GM19395 (cell line): ENCODE measurements around the gene PCDHA9.
"Not testable (repeated sequence)": the region's sequence is repeated elsewhere in the genome, so short reads cannot be mapped to it uniquely, and the experiment has no call there.

ENCODE experiments used
- ATAC-seq: cut with Tn5 transposase; IDR thresholded peaks from one replicate; pipeline ENCODE4 v1.9.1; 2021; ENCODE audit warnings: mild to moderate bottlenecking, moderate library complexity; ENCODE audit not compliant: unreplicated experiment

Gene PCDHA9

DNA sequence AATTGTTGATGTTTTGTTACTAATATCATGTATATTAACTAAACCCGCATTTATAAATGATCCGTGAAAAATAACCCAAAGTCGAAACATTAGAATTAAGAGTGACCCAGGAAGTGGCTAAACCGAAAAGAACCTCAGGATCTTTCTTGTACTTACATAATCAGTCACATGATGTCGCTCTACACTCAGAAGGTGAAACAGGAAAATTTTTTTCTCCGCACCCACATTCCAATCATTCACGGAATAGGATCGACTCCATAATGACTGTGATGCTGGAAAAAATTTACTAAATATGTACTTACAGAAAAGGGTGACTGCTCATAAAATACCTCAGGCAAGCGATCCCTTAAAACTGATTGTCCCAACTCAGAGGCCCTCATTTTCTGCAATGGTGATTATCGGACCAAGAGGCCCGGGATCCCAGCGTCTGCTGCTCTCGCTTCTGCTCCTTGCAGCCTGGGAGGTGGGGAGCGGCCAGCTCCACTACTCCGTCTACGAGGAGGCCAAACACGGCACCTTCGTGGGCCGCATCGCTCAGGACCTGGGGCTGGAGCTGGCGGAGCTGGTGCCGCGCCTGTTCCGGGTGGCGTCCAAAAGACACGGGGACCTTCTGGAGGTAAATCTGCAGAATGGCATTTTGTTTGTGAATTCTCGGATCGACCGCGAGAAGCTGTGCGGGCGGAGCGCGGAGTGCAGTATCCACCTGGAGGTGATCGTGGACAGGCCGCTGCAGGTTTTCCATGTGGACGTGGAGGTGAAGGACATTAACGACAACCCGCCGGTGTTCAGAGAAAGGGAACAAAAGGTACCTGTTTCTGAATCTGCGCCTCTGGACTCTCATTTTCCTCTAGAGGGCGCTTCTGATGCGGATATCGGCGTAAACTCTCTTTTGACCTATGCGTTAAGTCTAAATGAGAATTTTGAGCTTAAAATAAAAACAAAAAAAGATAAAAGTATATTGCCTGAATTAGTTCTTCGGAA, 27.2 kb downstream of the PCDHA9 start, which contains the start of gene PCDHA12:
Gene PCDHA12 (plus strand): TSS at position 224 of the 981 bp plus-strand sequence. CDS start 165 bp downstream, at position 389.
- ATAC-seq: no peak

DNA sequence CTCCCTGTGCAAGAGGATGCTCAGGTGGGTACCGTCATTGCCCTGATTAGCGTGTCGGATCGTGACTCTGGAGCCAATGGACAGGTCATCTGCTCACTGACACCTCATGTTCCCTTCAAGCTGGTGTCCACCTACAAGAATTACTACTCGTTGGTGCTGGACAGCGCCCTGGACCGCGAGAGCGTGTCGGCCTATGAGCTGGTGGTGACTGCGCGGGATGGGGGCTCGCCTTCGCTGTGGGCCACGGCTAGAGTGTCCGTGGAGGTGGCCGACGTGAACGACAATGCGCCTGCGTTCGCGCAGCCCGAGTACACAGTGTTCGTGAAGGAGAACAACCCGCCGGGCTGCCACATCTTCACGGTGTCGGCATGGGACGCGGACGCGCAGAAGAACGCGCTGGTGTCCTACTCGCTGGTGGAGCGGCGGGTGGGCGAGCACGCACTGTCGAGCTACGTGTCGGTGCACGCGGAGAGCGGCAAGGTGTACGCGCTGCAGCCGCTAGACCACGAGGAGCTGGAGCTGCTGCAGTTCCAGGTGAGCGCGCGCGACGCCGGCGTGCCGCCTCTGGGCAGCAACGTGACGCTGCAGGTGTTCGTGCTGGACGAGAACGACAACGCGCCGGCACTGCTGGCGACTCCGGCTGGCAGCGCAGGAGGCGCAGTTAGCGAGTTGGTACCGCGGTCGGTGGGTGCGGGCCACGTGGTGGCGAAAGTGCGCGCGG, 28.5 kb downstream of the PCDHA9 start:
- ATAC-seq: not testable (repeated sequence)

DNA sequence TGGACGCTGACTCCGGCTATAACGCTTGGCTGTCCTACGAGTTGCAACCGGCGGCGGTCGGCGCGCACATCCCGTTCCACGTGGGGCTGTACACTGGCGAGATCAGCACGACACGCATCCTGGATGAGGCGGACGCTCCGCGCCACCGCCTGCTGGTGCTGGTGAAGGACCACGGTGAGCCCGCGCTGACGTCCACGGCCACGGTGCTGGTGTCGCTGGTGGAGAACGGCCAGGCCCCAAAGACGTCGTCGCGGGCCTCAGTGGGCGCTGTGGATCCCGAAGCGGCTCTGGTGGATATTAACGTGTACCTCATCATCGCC, 29.0 kb downstream of the PCDHA9 start:
- ATAC-seq: no peak

DNA sequence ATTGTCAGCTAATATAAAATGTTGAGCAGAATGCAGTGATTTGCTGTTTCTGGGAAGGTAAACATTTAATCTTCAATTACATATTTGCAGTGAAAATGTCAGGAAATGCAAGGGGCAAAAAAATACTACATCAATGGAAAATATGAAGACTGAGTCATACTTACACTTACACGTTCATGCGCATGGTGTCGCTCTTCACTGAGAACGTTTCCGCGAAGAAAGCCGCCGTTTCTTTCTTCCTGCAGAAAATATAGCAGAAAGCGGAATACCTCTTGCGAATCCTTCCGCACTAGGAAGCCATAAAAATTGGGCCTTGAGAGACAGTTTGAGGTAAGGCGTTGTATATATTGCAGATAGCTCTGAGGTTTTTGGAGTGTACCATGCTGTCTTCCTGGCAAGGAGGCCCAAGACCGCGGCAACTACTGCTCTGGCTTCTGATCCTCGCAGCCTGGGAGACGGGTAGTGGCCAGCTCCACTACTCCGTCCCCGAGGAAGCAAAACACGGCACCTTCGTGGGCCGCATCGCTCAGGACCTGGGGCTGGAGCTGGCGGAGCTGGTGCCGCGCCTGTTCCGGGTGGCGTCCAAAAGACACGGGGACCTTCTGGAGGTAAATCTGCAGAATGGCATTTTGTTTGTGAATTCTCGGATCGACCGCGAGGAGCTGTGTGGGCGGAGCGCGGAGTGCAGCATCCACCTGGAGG, 33.9 kb downstream of the PCDHA9 start, which contains the start of gene PCDHA13:
Gene PCDHA13 (plus strand): TSS at position 236 of the 702 bp plus-strand sequence. CDS start 145 bp downstream, at position 381.
- no peak for ATAC-seq

DNA sequence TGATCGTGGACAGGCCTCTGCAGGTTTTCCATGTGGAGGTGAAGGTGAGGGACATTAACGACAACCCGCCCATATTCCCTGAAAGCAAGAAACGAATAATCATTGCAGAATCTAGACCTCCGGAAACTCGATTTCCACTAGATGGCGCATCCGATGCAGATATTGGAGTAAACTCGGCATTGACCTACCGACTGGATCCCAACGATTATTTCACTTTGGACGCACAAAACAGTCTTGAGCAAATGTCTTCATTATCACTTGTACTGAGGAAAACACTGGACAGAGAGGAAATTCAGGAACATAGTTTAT, 34.4 kb downstream of the PCDHA9 start:
- no peak for ATAC-seq

DNA sequence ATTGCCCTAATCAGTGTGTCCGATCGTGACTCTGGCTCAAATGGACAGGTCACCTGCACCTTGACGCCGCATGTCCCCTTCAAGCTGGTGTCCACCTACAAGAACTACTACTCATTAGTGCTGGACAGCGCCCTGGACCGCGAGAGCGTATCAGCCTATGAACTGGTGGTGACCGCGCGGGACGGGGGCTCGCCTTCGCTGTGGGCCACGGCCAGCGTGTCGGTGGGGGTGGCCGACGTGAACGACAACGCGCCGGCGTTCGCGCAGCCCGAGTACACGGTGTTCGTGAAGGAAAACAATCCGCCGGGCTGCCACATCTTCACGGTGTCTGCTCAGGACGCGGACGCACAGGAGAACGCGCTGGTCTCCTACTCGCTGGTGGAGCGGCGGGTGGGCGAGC, 35.2 kb downstream of the PCDHA9 start:
- ATAC-seq: no peak

DNA sequence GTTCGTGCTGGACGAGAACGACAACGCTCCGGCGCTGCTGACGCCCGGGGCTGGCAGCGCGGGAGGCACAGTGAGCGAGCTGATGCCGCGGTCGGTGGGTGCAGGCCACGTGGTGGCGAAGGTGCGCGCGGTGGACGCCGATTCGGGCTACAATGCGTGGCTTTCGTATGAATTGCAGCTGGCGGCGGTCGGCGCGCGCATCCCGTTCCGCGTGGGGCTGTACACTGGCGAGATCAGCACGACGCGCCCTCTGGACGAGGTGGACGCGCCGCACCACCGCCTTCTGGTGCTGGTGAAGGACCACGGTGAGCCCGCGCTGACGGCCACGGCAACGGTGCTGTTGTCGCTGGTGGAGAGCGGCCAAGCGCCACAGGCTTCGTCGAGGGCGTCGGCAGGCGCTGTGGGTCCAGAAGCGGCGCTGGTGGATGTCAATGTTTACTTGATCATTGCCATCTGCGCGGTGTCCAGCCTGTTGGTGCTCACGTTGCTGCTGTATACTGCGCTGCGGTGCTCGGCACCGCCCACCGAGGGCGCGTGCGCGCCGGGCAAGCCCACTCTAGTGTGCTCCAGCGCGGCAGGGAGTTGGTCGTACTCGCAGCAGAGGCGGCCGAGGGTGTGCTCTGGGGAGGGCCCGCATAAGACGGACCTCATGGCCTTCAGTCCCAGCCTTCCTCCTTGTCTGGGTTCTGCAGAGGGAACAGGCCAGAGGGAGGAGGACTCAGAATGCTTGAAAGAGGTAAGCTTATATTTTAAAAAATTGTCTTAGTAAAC, 35.9 kb downstream of the PCDHA9 start:
- no peak for ATAC-seq
